Erythroblast (primary cell): ENCODE results near the gene PRPF39.

Experiments
- GATA1 ChIP-seq: IDR thresholded peaks from 2 replicates; pipeline ENCODE4 v1.6.1; 2011; ENCODE audit warnings: low read depth, mild to moderate bottlenecking, control low read depth, low read length, moderate library complexity
- POLR2A ChIP-seq: IDR thresholded peaks from 2 replicates; pipeline ENCODE4 v1.6.1; 2011; ENCODE audit warnings: mild to moderate bottlenecking, low read length

DNA sequence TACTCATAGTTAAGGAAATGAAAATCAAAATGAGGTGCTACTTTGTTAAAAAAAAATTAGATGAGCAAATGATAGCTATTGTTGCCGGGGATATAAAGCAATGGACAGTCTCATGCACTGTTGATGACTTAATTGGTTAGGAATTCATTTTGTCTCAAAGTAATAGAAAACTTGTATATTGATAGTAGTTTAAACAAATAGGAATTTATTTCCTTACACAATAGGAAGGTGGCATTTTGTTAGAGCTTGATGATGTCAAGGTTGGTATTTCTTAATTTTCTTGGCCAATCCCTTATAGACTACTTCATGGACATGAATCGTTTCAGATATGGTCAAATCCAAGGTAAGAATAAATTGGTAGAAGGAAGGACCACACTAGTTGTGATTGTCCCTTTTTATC lies 7.8 kb downstream of the PRPF39 start:
- TF ChIP-seq POLR2A (no peak), GATA1 (no peak)
